ENCODE data around the gene PBOV1.
"Not testable (repeated sequence)": the region's sequence is repeated elsewhere in the genome, so short reads cannot be mapped to it uniquely, and the experiment has no call there.

The PBOV1 gene

DNA sequence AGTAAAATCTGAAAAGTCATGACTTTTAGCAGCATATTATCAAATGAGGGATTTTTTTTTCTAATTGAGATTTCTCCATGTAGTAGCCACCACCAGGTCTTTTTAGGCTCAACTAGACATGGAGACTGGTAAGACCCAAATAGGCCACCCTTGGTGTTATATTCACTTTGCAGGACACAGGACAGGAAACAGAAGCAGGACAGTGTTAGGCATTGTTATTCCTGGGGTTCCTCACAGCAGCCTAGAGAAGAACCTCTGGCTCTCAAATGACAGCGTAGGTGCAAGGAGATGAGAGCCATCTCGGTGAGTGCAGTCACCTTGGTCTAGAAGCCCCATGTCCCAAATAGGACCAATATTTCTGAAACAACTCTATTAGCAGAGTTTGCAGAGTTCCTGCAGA, 19.2 kb upstream of the PBOV1 start:
- DNase-seq, result no peak

- no peak for DNase-seq
Measured at GRCh38 chr6:138235693-138236092, 17.4 kb upstream of the PBOV1 start.

- no peak for DNase-seq
Measured at GRCh38 chr6:138235205-138235604, 16.9 kb upstream of the PBOV1 start.

- DNase-seq, result no peak
Measured at GRCh38 chr6:138234363-138234762, 16.1 kb upstream of the PBOV1 start.

DNA sequence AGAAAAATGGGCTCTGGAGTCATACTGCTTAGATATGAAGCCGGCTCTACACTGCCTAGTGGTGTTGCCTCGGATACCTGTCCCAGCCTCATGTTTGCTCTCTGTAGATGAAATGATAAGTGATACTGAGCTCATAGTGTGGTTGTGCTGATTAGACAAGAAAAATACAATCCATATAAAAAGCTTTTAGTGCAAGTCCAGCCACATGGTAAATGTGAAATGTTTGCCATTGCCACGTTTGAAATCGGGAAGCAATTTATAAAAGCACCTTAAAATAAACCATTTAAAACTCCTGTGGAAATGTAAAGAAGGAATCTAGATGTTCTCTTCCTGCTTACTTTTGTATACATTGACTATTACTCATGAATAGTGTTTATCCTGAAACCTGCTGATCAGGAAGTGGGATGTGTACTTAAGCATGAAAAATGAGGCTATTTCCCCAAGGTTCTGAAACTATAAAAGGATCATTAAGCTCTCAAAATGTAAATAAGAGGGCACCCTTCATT, 13.1 kb upstream of the PBOV1 start:
- DNase-seq, result no peak

- no peak for DNase-seq
Measured at GRCh38 chr6:138230759-138231380, 12.6 kb upstream of the PBOV1 start.

GRCh38 chr6:138230221-138230620, 11.9 kb upstream of the PBOV1 start:
- DNase-seq, result no peak

GRCh38 chr6:138229663-138230179, 11.4 kb upstream of the PBOV1 start:
- no peak for DNase-seq

DNA sequence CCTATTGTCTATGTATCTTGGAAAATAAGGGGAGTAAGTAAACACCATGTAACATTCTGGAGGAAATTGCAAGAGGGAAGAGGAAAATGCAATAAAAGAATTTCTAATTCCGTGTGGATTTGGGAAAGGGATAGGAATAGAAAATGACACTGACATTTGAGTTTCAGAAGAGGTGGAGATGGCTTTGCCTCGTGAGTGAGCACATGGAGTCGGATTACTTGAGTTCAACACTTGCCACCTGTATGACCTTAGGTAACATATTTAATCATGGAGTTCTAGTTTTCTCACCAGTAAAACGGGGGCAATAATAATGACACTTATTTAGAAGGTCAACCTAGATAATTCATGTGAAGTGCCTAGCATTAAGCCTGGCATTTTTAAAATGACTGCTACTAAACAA, 10.8 kb upstream of the PBOV1 start:
- DNase-seq, result no peak

- DNase-seq, result no peak
Measured at GRCh38 chr6:138227316-138227781, 9.1 kb upstream of the PBOV1 start.

DNA sequence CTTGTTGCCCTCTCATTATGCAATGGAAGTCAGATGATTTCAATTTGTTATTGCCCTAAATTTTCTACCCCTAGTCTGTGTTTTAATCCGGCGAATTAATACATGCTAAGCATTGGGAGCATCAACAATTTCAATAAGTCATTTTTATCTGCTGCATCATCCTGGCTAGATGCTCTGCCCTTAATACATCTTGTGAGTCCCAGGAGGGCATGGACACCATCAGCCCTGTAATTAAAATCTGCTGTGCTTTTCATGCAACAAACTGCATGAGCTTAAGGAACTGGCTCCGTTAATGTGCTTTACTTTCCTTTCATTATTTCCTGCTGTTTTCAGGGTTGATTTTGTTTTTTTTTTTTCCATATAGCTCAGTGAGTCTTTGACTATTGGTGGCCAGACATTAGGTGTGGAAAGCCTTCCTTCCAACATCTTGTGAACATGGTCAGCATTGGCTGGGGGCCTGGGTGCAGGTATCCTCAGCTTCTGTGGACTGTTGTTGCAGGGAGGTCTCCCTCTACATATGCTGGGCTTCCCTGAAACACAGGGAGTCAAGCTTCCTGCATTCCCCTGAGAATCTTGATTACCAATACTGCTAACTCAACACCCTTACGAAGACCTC, 8.5 kb upstream of the PBOV1 start:
- DNase-seq, result no peak

DNA sequence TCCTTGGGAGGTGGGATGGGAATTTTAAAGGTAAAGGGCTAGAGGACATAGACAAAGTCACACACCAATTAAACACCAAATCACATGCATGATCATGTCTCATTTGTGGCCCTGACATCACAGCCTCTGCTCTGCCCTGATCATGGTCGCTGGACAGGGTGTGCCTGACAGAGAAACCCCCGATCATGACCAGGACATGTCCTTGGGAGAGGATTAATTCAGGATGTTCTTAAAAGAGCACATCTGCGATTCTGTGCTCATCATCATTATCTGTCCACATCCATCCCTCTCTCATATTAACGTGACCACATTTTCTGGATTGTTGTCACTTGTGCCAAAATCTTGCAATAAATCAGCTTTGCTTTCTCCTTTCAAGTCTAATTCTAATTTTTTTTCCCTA, 7.7 kb upstream of the PBOV1 start:
- no peak for DNase-seq

DNA sequence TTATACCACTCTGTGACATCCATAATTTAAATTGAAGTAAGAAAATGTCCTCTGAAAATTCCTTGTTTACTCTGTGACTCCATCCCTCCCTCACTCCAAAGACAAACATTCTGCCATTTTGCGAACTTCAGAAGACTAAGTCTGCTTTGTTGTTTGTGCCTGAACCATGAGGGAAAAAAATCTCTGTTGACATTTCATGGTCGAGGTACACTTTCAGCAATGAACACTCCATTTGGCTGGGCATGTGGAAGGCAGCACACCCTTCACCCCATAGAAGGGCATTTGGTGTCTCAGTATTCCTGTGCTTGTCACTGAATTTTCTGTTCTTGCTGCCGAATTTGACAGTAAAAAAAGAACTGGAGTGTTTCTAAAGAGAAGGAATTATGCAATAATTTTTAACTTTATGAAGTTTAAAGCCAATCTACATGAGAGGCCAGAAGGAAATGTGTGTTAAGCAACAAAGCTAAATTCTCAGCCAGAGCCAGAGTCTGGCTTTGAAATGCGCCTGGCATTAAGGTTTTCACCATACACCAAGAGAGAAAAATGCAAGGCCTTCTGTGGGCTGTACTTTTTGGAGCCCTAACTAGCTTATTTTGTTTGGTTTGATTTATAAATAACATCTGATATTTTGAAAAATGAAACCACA, 4.7 kb upstream of the PBOV1 start:
- DNase-seq, result no peak

GRCh38 chr6:138219901-138220300, 1.6 kb upstream of the PBOV1 start:
- DNase-seq, result no peak

DNA sequence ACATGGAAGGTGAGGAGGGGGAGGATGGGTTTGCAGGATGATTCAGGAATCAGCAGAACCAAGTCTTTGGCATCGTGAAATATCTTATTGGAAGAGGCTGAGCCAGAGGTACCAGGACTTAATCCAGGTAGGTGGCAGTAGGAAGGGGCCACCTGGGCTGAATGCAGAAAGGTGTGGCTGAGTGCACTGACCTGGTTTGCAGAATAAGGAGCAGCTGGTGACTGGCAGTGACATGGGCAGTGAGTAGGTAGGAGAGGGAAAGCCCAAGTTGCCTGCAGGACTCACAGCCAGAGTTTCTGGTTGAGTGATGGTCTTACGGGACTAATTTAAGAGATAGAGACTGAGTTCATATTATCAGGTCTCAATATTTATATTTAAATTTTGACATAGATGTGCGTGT, 1.1 kb upstream of the PBOV1 start:
- DNase-seq, result no peak

- no peak for DNase-seq
Measured at GRCh38 chr6:138215093-138215782, 3.1 kb downstream of the PBOV1 start.

GRCh38 chr6:138212530-138212929, 5.8 kb downstream of the PBOV1 start:
- DNase-seq, result not testable (repeated sequence)

GRCh38 chr6:138211601-138212000, 6.7 kb downstream of the PBOV1 start:
- DNase-seq, result no peak

GRCh38 chr6:138211048-138211581, 7.2 kb downstream of the PBOV1 start:
- DNase-seq, result no peak

- DNase-seq, result no peak
Measured at GRCh38 chr6:138206862-138207261, 11.4 kb downstream of the PBOV1 start.

GRCh38 chr6:138205437-138206094, 12.7 kb downstream of the PBOV1 start:
- no peak for DNase-seq

- DNase-seq, result no peak
Measured at GRCh38 chr6:138204792-138205384, 13.4 kb downstream of the PBOV1 start.

Measured in T-helper 9 cell (primary cell).